ENCODE measurements around the gene EFNB2. TPM values are rescaled to one million over a fixed set of nuclear protein-coding genes. Genes with fewer than 3 reads are reported as not detected.

EFNB2 gene
- total RNA-seq = 10 to 100 TPM in 2 of 4 donors, 1 to 10 TPM in 2; 4.6 to 32.6 (median 15.9) TPM

- TF ChIP-seq CTCF (IDR thresholded peaks at IDR 0.05; ENCODE audit: low read depth) = no peak
Observed at GRCh38 chr13:106535552-106536243, at the start of gene EFNB2. Gene EFNB2, minus strand, starts transcription at chr13:106535662. Its CDS starts 698 bp downstream, at chr13:106534964.

DNA sequence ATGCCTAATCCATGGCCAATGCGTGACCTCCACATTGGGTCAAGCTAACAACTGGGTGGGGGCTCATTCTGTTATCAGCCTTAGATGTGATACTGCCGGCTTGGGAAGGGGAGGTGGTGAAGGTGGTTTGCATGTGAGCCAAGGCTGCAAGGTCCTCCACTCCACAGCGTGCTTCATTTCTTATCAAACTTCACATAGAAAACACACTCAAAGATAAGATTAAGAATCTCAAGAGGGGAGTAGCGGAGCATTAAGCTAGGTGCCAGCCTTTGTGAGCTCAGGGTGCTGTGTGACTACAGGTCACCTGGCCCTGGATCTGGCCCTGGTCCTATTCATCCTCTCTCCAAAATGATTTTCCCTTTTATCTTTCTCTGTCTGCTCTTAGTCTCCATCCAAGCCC lies 45.8 kb upstream of the EFNB2 start:
- no peak for TF ChIP-seq CTCF (IDR thresholded peaks at IDR 0.05; ENCODE audit: low read depth)

- TF ChIP-seq CTCF (IDR thresholded peaks at IDR 0.05; ENCODE audit: low read depth) = no peak
Observed at GRCh38 chr13:106575896-106576295, 40.4 kb upstream of the EFNB2 start.

- no peak for TF ChIP-seq CTCF (IDR thresholded peaks at IDR 0.05; ENCODE audit: low read depth)
Observed at GRCh38 chr13:106573868-106574267, 38.4 kb upstream of the EFNB2 start.

GRCh38 chr13:106573284-106573846 lies 37.9 kb upstream of the EFNB2 start:
- TF ChIP-seq CTCF (IDR thresholded peaks at IDR 0.05; ENCODE audit: low read depth) = no peak

- TF ChIP-seq CTCF (IDR thresholded peaks at IDR 0.05; ENCODE audit: low read depth) = no peak
Observed at GRCh38 chr13:106570299-106570852, 34.9 kb upstream of the EFNB2 start.

GRCh38 chr13:106569233-106570095 lies 34.0 kb upstream of the EFNB2 start:
- TF ChIP-seq CTCF (IDR thresholded peaks at IDR 0.05; ENCODE audit: low read depth) = no peak
